NCI-H1930 (cell line): Measurements from ENCODE around the gene POLRMT.
"Not testable (repeated sequence)": the region's sequence is repeated elsewhere in the genome, so short reads cannot be mapped to it uniquely, and the experiment has no call there.

ENCODE experiments used
- DNase-seq, 2 experiments: peaks; one replicate each; lab custom pipeline; 2025; lab: John Stamatoyannopoulos, UW

The POLRMT gene

DNA sequence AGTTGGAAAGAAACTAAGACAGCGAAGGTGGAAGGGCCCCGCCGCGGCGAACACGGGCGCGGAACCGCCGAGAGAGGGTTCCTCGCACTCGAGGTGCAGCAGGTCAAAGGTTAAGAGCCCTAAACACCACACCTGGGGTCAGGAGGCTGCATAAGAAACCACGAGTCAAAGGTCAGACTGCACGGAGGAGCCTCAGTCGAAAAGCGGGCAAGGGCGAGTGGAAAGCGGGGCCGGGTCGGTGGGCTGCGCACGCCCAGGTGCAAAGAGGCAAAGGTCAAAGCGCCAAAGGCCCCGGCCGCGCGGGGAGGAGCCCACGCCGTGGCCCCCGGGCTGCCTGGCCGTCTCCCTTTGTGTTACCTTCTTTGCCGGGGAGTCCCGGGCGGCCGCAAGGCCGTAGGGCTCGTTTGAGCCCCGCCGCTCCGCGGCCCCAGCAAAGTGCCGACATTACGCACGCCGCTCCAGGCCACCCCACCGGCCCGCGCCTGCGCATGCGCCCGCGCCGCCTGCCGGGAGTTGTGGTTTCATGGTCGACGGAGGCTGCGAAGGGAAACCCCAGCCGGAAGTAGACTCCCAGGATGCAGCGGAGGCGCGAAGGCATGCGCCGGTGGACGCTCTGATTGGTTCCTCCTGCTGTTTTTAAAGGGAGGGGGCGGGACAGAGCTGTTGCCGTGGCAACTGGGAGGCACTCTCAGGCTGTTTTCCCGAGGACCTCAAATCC is at the start of gene POLRMT:
Gene POLRMT (minus strand): TSS at position 470 of the 718 bp plus-strand sequence. CDS start 25 bp downstream, at position 445.
- DNase-seq = peak; percentile 92

DNA sequence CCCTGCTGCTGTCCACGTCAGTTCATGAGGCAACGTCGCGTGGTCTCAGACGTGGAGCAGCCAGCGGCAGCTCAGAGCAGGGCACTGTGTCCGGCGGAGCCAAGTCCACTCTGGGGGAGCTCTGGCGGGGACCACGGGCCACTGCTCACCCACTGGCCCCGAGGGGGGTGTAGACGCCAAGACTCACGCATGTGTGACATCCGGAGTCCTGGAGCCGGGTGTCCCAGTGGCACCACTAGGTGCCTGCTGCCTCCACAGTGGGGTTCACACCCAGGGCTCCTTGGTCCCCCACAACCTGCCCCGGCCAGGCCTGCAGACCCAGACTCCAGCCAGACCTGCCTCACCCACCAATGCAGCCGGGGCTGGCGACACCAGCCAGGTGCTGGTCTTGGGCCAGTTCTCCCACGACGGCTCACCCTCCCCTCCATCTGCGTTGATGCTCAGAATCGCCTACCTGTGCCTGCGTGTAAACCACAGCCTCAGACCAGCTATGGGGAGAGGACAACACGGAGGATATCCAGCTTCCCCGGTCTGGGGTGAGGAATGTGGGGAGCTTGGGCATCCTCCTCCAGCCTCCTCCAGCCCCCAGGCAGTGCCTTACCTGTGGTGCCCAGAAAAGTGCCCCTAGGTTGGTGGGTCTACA is 49.5 kb upstream of the POLRMT start:
- no peak for DNase-seq

DNA sequence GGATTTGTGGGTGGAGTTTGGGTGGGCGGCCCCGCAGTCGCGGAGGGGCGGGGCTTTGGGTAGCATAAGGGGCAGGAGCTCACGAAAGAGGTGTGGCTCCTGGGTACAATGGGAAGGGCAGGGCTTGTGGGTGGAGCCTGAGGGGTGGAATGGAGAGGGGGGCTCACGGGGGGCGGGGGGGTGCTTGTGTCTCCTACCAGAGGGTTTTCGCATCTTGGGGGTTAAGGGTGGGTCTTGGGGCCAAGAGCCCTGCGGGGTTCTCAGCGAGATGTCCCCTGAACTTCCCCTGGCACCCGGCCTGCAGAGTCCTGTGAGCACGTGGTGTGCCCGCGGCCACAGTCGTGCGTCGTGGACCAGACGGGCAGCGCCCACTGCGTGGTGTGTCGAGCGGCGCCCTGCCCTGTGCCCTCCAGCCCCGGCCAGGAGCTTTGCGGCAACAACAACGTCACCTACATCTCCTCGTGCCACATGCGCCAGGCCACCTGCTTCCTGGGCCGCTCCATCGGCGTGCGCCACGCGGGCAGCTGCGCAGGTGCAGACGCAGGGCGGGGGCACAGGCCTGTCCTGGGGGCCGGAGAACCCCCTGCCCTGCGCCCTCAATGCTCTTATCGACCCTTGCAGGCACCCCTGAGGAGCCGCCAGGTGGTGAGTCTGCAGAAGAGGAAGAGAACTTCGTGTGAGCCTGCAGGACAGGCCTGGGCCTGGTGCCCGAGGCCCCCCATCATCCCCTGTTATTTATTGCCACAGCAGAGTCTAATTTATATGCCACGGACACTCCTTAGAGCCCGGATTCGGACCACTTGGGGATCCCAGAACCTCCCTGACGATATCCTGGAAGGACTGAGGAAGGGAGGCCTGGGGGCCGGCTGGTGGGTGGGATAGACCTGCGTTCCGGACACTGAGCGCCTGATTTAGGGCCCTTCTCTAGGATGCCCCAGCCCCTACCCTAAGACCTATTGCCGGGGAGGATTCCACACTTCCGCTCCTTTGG is 48.0 kb upstream of the POLRMT start:
- no peak for DNase-seq

DNA sequence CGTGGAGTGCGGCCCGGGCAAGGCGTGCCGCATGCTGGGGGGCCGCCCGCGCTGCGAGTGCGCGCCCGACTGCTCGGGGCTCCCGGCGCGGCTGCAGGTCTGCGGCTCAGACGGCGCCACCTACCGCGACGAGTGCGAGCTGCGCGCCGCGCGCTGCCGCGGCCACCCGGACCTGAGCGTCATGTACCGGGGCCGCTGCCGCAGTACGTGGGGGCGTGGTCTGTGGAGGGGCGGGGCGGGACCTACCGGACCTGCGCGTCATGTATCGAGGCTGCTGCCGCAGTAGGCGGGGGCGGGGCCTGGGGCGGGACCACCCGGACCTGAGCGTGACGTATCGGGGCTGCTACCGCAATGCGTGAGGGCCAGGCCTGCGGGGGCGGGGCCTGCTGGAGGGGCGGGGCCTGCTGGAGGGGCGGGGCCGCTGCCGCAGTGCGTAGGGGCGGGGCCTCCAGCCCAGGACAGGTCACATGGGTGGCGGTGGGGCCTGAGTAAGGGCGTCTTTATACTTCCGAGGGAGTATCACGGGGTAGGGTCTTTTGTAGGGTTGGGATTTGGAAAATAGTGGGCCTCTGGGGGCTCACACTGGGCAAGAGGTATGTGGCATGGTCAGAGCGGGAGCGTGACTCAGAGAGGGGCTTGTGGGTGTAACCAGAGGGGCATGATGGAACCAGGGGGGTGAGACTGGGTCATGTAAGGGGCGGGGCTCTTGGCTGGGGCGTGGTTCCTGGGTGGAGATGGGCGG is 47.1 kb upstream of the POLRMT start:
- peak; percentile 88 to 93 for DNase-seq

DNA sequence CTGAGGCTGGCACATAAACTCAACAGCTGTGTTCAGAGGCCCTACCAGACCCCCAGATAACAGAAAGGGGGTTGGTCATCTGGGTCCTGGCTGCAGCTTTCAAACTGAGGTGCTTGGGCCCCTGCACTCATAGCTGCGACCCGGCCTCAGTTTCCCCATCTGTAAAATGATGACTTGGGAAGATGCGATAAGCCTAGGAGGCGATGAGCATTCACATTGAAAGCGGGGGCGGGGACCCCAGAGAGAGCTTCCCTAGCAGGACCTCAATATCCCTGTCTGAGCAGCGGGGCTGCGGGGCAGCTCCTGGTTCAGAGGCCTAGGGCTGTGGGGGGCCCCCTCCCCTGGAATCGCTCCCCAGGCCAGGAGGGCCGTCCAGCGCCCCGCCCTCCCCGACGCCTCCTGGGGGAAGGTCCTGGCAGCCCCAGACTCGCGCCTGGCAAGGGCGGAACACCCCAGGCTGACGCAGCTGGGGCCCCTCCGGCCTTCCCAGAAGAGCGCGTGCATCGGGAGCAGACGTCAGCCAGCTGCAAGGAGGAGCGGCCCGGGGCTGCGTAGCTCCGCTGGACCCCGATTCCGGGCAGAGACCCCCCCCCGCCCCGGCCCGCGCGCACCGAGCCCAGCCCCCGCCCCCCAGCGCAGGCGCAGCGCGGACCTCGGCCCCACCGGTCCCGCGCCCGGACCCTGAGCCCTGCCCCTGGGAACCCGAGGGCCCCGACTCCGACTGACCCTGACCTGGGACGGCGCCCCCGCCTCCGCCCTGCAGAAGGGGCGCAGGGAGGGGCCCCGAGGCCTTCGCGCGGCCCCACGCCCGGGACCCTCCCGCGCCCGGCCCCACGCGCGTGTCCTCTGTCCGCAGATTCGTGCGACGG is 46.3 kb upstream of the POLRMT start:
- DNase-seq = no peak

DNA sequence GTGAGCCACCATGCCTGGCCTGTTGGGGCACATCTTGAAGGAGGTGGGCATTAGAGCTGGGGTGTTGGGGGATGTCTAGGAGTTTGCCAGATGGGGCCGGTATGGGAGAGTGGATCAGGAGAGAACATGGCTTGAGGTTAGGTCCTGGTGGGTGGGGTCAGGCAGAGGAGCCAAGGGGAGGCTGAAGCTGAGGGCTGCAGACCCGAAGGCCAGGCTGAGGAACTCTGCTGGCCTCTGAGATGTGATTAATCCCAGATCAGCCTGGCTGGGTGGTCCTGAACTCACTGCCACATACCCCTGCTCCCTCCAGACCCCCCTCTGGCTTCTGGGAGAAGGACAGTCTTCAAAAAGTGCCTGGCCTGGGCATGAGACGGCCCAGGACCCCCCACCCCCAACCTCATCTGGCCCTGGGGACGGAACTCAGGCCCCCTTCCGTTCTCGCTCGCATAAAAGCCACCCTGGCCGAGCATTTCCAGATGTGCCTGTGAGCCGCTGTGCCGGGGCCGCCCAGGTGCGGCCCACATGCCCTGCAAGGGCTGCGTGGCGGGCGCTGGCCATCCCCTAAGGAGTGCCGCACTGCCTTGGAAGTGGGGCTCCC is 45.6 kb upstream of the POLRMT start:
- DNase-seq = no peak

DNA sequence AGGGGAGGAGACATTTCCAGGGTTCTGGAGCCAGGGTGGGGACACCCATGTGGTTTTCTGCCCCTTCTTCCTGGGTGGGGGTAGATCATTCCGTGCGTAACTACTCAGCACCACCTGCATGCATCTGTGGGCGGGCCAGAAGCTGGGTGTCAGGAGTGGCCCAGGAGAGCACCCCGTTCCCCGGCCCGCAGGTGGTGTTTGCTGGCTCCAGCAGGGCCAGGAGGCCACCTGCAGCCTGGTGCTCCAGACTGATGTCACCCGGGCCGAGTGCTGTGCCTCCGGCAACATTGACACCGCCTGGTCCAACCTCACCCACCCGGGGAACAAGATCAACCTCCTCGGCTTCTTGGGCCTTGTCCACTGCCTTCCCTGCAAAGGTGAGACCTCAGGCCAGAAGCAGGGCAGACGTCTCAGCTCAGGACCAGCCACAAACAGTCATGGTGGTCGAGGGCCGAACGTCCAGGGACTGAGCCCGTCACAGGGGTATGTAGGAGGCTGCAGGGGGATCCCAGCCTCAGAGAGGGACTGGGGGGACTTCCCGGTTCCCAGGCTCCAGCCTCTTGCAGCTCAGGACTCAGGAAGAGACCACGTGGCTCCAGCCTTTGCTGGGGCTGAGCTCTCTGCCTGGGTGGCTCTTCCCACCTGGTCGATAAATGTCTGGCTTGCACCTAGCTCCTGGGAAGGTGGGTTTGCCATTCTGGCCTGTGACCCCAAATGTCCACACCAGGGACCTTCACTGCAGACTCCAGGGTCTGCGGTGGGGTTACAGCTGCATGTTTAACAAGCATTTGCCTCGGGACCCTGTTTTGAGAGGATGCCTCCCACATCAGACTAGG is 44.5 kb upstream of the POLRMT start:
- no peak for DNase-seq

DNA sequence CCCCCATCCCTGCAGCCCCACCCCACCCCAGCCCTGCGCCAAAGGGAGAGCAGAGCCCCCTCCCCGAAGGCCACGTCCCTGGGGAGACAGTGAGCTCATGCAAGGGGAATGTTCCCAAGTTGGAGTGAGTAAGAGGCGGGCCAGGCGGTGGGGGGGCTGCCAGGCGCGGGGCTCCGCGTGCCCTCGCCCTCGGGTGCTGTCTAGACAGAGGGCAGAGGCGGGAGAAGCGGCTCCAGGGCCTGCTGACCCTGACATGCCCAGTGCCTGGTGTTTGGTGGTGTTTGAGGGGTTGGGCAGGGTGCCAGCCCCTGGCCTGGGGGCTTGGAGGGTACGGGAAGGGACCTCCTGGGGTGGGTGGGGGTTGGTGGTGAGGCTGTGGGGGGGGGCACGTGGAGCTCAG is 43.9 kb upstream of the POLRMT start:
- DNase-seq = no peak

DNA sequence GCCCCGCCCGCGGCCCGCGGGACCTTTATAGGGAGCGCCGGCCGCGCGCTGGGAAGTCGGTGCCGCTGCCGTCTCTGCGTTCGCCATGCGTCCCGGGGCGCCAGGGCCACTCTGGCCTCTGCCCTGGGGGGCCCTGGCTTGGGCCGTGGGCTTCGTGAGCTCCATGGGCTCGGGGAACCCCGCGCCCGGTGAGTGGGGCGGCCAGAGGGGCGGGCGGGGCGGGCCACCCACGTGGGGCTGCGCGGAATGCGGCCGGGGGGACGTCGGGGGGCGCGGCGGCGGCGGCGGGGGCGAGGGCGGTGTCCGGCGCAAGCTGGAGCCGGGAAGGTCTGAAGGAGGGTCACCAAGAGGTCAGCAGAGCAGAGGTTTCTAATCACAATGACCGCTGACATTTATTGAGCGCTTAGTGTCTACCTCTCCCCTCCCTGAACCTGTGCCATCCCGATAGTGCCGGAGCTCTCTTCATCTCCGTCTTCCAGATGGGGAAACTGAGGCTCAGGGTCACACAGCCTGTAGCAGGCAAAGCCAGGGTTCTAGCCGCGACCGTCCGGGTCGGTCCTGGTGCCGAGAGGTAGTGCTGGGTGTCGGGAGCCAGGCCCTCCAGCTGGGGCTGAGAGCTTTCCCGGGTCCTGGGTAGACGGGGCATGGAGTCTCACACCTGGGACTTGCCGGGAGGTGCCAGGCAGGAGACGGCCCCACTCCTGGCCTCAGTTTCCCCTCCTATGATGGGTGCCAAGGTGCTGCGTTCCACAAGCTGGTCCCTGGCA is 43.2 kb upstream of the POLRMT start, which contains the start of gene FSTL3:
Gene FSTL3 (plus strand): TSS at position 54 of the 767 bp plus-strand sequence. CDS start 32 bp downstream, at position 86.
- DNase-seq = no peak

DNA sequence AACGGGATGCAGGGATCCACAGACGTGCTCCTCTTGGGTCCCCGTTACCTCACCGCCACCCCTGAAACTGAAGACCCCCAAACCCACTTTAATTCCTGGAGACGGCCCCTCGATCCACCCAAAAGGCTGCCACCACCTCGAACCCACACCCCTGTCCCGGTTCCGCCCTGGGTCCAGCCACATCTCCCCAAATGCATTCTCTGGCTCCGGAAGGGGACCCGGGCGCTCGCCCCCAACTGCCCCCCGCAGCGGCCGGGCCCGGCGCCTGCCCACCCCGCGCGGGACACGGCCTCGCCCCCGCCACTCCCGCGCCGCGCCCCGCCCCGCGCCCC is 42.6 kb upstream of the POLRMT start:
- no peak for DNase-seq

DNA sequence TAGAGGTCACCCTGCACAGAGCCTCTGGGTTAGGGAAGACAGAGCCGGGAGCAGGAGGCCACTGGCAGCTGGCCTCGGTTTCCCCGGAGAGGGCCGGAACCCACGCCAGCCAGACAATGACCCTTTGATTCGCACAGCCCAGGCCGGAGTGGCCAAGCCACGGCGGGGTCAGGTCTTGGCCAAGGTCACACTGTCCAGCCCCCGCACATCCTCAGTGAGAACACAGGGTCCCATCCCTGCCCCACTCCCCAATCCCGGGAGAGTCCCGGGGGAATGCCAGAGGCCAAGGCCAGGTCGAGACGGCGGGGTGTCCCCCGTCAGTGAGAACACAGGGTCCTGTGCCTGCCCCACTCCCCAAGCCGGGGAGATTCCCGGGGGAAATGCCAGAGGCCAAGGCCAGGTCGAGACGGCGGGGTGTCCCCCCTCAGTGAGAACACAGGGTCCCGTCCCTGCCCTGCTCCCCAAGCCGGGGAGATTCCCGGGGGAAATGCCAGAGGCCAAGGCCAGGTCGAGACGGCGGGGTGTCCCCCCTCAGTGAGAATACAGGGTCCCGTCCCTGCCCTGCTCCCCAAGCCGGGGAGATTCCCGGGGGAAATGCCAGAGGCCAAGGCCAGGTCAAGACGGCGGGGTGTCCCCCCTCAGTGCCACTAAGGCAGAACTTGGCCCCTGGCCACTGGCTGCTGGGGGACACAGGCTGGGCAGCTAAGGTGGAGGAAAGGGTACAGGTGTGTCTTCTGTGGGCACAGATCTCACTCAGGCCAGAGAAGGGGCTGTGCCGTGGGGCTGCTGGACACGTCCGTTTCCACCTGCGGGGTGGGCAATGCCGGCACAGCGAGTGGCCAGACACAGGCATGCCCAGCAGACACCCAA is 41.2 kb upstream of the POLRMT start:
- no peak for DNase-seq

DNA sequence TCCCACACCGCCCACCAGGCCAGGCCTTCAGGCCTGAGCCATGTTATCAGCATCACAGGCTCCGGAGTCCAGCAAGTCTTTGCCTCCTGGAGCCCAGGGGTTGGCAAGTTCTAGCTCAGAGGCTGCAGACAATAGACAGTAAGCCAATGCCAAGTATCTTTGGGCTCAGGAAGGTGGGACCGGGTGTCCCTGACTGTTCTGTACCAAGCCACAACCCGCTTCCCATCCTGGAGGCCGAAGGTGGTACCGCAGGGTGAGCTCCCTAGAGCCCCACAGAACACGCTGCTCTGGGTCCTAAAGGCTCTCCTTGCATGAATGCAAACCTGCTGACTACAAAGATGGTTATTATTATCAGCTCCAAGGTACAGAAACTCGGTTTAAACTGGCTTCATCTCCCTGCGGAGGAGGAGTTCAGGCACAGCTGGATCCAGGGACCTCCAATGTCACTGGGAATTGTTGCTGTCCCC is 37.3 kb upstream of the POLRMT start:
- DNase-seq = no peak

DNA sequence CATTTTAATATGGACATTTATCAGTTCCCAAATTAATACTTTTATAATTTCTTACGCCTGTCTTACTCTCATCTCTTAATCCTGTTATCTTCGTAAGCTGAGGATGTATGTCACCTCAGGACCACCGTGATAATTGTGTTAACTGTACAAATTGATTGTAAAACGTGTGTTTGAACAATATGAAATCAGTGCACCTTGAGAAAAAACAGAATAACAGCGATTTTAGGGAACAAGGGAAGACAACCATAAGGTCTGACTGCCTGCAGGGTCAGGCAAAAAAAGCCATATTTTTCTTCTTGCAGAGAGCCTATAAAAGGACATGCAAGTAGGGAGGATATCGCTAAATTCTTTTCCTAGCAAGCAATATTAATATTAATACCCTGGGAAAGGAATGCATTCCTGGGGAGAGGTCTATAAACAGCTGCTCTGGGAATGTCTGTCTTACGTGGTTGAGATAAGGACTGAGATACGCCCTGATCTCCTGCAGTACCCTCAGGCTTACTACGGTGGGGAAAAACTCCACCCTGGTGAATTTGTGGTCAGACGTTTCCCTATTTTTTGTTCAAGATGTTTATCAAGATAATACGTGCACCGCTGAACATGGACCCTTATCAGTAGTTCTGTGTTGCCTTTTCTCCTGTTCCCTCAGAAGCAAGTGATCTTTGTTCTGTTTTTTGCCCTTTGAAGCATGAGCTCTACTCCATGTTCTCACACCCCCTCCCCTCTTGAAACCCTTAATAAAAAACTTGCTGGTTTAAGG is 35.5 kb upstream of the POLRMT start:
- not testable (repeated sequence) for DNase-seq

DNA sequence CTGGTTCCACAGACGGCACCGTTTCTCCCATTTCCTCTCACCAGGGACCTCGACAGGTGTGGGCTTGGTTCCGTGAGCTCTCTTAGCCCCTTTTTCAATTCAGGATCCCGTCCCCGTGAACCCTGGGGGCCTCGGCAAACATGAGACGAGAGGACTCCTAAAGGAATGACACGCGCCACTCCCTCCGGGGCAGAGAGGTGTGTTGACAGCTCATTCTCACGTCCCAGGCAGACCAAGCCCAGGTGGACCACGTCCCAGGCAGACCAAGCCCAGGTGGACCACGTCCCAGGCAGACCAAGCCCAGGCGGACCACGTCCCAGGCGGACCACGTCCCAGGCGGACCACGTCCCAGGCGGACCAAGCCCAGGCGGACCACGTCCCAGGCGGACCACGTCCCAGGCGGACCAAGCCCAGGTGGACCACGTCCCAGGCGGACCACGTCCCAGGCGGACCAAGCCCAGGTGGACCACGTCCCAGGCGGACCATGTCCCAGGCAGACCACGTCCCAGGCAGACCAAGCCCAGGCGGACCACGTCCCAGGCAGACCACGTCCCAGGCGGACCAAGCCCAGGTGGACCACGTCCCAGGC is 33.7 kb upstream of the POLRMT start:
- DNase-seq = not testable (repeated sequence)

DNA sequence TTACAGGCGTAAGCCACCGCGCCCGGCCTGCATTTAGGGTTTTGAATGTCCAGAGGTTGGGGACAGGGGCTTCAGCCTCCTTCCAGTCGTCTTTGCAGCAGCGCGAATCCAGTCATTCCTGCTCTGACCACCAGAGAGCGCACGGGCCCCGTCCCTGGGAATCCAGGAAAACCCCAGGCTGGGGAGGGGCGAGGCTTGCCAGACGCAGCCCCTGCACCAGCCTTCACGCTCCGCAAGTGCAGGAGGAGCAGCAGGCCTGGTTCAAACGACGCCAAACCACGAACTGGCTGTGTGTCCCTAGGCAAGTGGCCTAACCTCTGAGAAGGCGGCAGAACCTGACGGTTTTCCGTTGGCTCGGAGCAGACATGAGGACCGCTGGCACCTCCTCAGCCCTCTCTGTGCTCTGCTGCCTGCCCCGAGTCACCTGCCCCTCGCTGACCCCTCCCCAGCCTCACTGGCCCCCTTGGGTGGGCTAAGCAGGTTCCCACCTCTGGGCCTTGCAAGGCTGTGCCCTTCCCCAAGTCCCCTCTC is 31.6 kb upstream of the POLRMT start:
- peak; percentile 51 to 74 for DNase-seq

DNA sequence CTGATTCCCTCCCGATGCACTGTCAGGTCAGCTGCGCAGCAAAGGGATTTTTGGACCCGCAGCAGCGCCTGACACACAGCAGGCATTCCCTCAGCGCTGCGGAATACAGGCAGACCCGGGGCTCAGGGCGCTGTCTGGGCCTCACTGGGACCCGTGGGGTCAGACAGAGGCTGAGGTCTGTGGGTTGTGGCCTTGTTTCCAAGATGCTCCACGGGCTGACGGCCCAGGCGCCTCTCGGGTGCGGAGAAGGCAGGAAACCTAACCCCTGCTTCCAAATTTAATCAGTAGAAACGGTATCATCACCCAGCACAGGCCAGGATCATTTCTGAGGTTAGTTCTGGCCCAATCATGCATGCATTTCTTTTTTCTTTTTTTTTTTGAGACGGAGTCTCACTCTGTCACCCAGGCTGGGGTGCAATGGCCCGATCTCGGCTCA is 30.4 kb upstream of the POLRMT start:
- no peak for DNase-seq
